Renal pelvis (tissue), 4 donors: ENCODE data around the gene GFI1. TPM values are rescaled to one million over a fixed set of nuclear protein-coding genes. Genes with fewer than 3 reads are reported as not detected.

Experiments
- DNase-seq: peaks from one replicate; pipeline ENCODE4 v3.0.0-alpha.2; 2013
- polyA plus RNA-seq, 3 donors: library from polyadenylated mRNA; unstranded; fragments of 120-200 nt; gene quantifications; one replicate each; pipeline ENCODE4 v1.2.1, GENCODE V29; 2013; ENCODE audit not compliant: insufficient read length in 3 of 3

Gene GFI1
- polyA plus RNA-seq, 3 donors: 0.19 to 0.55 (median 0.32) TPM

DNA sequence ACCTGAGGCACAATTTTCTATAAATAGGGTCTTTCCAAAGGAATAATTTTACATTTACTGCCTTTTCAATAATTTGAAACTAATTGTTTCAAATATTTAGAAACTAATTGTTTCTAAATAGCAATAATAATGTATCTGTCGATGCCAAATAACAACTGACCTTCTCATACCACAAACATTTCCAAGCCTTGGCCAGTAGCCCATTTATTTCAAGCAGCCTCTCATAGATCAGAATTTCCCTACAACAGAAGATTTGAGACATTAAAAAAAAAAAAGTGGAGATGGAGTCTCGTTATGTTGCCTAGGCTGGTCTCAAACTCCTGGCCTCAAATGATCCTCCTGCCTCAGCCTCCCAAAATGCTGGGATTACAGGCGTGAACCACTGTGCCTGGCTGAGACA, 2.1 kb upstream of the GFI1 start:
- DNase-seq: no peak

DNA sequence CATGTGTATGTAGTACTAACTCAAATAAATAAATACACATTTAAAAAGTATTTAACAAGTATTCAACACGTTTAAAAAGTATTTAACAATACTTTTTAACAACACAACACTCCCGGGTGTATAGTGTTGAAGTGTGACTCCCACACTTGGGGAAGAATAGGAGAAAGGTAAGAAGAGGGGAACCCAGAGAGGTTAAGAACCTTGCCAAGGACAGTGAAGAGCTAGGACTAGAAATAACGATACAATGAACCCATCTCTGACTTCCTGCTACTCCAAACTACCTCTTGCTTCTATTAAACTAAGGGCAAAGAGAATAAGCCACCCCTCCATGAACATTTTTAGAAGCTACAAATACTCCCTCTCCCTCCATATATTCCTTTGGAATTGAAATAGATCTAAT, 1.7 kb upstream of the GFI1 start:
- DNase-seq: no peak

DNA sequence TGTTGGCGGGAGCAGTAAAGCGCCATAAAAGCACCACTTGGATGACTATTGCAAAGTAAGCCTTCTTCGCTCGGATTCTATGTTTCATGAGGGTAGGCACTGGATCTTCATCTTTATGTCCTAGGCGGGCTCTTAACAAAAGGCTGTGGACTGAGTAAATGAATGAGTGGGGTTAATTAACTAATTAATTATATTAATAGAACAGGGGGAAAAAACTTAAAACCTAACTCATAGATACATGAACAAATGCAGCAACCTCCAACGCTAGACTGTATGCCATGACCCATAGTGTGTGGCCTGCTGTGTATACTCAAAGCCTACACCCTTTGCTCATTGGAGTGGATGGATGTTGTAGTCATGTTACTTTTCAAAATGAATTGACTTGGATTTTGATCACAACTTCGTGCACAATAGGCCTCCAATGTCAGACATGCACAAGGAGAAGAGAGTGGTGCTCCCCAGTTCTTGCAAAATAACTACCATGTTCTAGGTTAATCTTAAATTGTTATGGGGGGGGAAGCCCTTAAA, 417 bp upstream of the GFI1 start:
- no peak for DNase-seq

- DNase-seq: peak; percentile 34
Measured at GRCh38 chr1:92485381-92486250, 1.1 kb downstream of the GFI1 start.

DNA sequence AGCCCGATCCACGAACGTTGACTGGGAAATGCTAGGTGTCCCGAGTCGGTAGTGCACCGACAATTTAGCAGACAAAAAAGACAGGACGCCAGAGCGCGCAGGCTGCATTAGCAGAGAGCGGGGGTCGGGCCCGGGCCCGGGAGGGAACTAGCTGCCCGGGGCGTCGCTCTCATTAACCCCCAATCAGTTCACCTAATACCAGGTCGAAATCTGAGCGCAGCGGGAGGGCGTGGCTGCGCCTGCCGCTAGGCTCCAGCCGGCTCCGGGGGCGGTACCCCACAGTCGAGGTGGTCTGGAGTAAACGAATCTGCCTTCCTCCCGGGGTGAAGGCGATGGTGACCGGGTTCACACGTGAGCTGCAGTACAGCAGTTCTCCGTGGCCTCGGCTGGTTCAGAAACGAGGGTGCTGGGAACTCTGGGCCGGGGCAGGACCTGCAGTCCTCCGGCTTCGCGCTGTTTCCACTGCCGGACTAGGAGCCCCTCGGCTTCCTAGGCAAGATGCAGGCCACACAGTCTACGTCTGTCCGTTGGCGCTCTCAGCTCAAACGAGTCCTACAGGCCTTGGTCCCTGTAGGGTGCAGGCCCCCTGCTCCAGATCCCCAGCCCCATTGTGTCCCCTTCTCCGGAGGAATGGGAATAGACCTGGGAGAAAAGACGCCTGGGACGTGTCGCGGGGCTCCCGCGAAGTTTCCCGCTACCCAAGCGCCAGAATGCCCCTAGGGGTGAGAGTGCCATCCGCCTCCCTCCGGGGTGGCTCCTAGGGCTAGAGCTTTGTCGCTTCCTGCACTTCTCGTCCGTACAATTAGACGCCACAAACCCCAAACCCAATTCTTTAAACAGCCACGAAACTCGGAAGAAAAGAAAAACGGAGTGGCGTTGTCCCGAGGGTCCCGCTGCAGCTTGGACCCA, 2.0 kb downstream of the GFI1 start:
- DNase-seq: peak; percentile 30

- peak; percentile 8 for DNase-seq
Measured at GRCh38 chr1:92483610-92484471, 2.9 kb downstream of the GFI1 start.

- DNase-seq: peak; percentile 15
Measured at GRCh38 chr1:92482665-92483609, 3.8 kb downstream of the GFI1 start.

GRCh38 chr1:92481971-92482664, 4.6 kb downstream of the GFI1 start:
- DNase-seq: peak; percentile 37

- no peak for DNase-seq
Measured at GRCh38 chr1:92481599-92481925, 5.2 kb downstream of the GFI1 start.

DNA sequence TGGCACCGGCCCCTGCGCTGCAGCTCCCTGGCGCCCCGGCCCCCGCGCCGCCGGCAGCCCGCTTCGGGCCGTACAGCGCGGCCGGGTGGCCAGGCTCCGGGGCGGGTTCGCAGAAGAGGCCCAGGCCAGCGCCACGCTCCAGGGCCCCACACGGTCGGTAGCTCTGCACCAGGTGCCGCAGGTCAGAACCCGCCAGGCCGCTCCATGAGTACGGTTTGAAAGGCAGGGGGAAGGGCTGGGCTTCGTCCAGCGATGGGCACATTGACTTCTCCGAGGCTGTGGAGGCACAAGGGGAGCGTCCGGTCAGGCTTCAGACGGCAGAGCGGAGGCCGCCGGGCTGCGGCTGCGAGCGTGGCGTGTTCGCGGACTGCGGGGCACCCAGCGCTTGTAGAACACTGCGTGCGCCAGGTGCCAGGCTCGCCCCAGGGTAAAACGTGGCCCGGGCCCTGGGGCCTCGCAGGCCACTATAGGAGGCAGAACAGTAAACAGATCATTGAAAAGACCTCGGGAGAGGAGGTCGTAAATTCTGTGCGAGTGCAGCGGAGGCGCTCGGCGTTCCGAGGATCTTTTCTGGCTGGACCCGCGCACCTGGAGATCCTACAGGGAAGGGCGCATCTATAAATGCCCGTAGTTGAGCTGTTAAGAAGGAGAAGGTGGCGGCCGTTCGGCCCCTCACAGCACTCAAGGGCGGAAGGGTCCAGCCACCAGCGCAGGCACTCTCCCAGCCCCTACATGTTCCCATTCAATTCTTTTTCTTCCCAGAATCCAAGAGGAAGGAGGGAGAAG, 5.7 kb downstream of the GFI1 start:
- DNase-seq: peak; percentile 5

DNA sequence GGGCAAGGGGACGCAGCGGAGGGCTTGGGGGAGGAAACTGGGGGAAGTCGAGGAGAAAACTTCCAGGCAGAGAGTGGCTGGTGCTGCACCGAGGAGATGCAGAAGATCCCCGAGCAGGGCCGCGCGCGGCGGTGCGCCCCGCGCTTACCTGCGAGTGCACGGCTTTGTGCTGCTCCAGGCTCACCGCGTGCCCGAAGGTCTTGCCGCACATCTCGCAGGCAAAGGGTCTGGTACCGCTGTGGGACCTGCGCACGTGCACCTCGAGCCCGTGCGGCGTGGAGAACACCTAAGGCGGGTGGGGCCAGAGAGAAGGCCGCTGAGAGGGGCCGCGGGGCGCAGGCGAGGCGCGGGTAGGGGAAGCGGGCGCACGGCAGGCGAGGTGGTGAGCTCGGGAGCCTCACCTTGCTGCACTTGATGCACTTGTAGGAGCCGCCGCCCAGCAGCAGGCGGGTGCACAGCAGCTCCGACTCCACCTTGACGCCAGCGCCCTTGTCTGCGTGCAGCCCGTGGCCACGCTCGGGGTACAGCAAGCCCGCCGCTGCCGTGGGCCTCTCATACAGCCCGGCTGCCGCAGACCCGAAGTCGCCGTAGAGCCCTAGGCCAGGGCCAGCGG, 6.4 kb downstream of the GFI1 start:
- no peak for DNase-seq

- no peak for DNase-seq
Measured at GRCh38 chr1:92479587-92479986, 7.1 kb downstream of the GFI1 start.

- no peak for DNase-seq
Measured at GRCh38 chr1:92478393-92478792, 8.3 kb downstream of the GFI1 start.

DNA sequence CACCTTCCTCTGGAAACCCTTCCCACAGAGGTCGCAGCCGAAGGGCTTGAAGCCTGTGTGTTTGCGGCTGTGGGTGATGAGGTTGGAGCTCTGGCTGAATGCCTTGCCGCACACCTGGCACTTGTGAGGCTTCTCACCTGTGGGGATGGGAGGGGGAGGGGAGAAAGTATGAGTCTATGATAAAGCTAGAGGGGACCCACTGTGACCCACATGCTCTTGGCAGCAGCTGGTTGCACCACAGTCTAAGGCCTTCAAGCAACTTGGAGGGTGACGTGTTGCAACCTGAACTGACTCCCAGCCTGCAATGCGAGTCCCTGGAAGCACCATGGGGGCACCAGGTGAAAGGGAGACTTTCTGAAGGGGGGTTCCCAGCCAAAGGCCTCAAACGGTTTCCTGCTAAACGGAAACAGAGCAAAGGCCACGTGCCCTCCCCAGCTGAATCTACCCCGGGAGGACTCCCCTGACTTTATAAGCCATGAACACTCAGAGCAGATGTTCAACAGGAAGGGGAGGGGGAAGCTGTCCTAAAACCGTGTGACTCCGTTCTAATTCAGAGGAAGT, 10.6 kb downstream of the GFI1 start:
- DNase-seq: peak; percentile 3

GRCh38 chr1:92475029-92475428, 11.7 kb downstream of the GFI1 start:
- no peak for DNase-seq

DNA sequence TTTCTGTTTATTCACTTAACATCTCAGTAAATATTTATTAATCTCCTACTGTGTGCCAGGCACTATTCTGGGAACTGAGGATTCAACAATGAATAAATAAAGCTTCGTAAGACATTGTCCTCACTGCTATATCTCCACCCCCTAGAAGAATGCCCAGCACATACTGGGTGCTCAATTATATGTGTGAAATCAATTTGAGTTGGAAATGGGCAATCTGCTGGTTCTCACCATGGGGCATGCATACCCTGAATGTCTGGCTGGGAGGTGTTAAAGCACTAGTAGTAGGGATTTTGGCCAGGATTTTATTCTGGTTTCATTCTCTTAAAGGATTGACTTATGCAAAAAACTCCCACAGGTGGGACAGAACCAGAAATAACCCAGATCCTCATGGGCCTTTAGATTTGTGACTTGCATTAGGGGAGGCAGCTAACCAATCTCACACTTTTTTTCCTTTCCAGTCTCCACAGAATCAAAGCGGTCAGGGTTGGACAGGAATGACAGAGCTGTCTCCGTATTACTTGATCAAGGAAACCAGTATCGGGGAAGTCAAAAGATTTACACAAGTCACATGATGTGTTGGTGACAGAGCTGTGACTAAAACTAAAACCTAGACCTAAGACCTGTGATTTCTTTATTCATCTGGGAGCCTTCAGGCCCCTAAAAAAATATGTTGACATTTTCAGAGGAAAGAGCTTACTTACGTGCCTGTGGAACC, 12.8 kb downstream of the GFI1 start:
- no peak for DNase-seq

- no peak for DNase-seq
Measured at GRCh38 chr1:92470216-92470615, 16.5 kb downstream of the GFI1 start.
